Measurements from ENCODE around the gene RDX. TPM values are rescaled to one million over a fixed set of nuclear protein-coding genes. Genes with fewer than 3 reads are reported as not detected.

The RDX gene
- total RNA-seq, 1 experiment from 2014 or later = 86.6 TPM

- no peaks in the 10 kb centered on the region for H3K23me2 ChIP-seq (ENCODE audit: insufficient read length, low read depth, low read length, poor library complexity, severe bottlenecking)
- no peak overlapping the region for H3K4ac ChIP-seq (ENCODE audit: low read depth, low read length)
- no peaks in the 10 kb centered on the region for H3K27me3 ChIP-seq (ENCODE audit: insufficient read depth, low read length)
- no peak overlapping the region for H3K18ac ChIP-seq (ENCODE audit: insufficient read length, low read depth, low read length)
- H3K27ac ChIP-seq (ENCODE audit: insufficient read length, low read depth, low read length) = no peak overlapping the region
- H3K36me3 Mint-ChIP-seq (ENCODE audit: insufficient read depth in 1 of 3, low read depth in 3 of 3) = no peaks in the 10 kb centered on the region; a peak in 1 of 7 replicates
- no peak overlapping the region for H3K9ac ChIP-seq (ENCODE audit: extremely low read depth, insufficient read length, low read length)
- no peaks in the 10 kb centered on the region for H3K79me2 ChIP-seq (ENCODE audit: insufficient read depth, low read length)
- H3K56ac ChIP-seq (ENCODE audit: insufficient read length, low read depth, low read length) = no peak overlapping the region
- H2BK20ac ChIP-seq (ENCODE audit: low read depth, low read length, poor library complexity, severe bottlenecking) = no peak overlapping the region
- no peaks in the 10 kb centered on the region for H3K9me3 ChIP-seq (ENCODE audit: control insufficient read depth, low read depth, low read length)
- peaks cover 44 to 48% of the 10 kb centered on the region in 2 experiments for H3K4me1 Mint-ChIP-seq
- no peaks in the 10 kb centered on the region for H3K79me1 ChIP-seq (ENCODE audit: insufficient read depth, low read depth, low read length, poor library complexity, severe bottlenecking)
- H3K27ac Mint-ChIP-seq = peak overlapping the region in 1 of 3 experiments; percentile 76; a peak in 1 of 7 replicates
- no peak overlapping the region for H3K23ac ChIP-seq (ENCODE audit: insufficient read length, low read depth, low read length)
- H2BK15ac ChIP-seq (ENCODE audit: low read depth, low read length) = no peak overlapping the region
- no peak overlapping the region for H2AFZ ChIP-seq (ENCODE audit: low read length)
- no peaks in the 10 kb centered on the region; the same call in 1 of the 2 replicates for H3K27me3 Mint-ChIP-seq (ENCODE audit: low read depth)
- H3T11ph ChIP-seq (ENCODE audit: low read length) = no peak overlapping the region
- no peak overlapping the region for H2BK5ac ChIP-seq (ENCODE audit: insufficient read length, low read length)
- no peak overlapping the region for H4K8ac ChIP-seq (replicated peaks; ENCODE audit: insufficient read length, low read depth, low read length)
- H3K4me2 ChIP-seq (ENCODE audit: insufficient read depth, insufficient read length, low read length) = no peak overlapping the region
- no peak for TF ChIP-seq CTCF (conservative IDR thresholded peaks at IDR 0.05)
- DNase-seq = no peak
- no peak overlapping the region for H3K14ac ChIP-seq (ENCODE audit: insufficient read depth, low read length)
- H2AK5ac ChIP-seq (ENCODE audit: insufficient read length, low read length) = no peak overlapping the region
- H4K91ac ChIP-seq (ENCODE audit: insufficient read length, low read depth, low read length) = no peak overlapping the region
- H2BK12ac ChIP-seq (ENCODE audit: insufficient read length, low read depth, low read length) = no peak overlapping the region
- no CpG with 5 or more reads among the region's 11 CpGs for WGBS (ENCODE audit: extremely low coverage, insufficient read length, low lambda C conversion rate)
- H4K5ac ChIP-seq (ENCODE audit: insufficient read length, low read depth, low read length) = no peak overlapping the region
- H2BK120ac ChIP-seq (ENCODE audit: low read depth, low read length, poor library complexity, severe bottlenecking) = no peak overlapping the region
- peaks cover 19% of the 10 kb centered on the region; the same call in 1 of the 2 replicates for H3K4me1 ChIP-seq (ENCODE audit: insufficient read depth, low read length)
- no peaks in the 10 kb centered on the region for H3K9me3 Mint-ChIP-seq
- no peaks in the 10 kb centered on the region for H4K20me1 ChIP-seq (ENCODE audit: control insufficient read depth, insufficient read depth, insufficient read length)
- H3K4me3 Mint-ChIP-seq = no peak overlapping the region
These were observed 123.8 kb downstream of the RDX start for GRCh38 chr11:110172468-110173065.

Data from H9 (cell line).